Esophagus squamous epithelium (tissue), 5 donors: ENCODE measurements around the gene ZSCAN4. TPM values are rescaled to one million over a fixed set of nuclear protein-coding genes. Genes with fewer than 3 reads are reported as not detected.

ENCODE experiments used
- DNase-seq: peaks from one replicate; lab custom pipeline; 2025; lab: John Stamatoyannopoulos, UW
- H3K27ac ChIP-seq, 4 donors: fragments of 200-600 bp; sonication (generic); one replicate each; pipeline ENCODE4 v1.5.1; 2016 to 2019; ENCODE audit warnings: mild to moderate bottlenecking in 1 of 4
- H3K27me3 ChIP-seq, 4 donors: fragments of 200-600 bp; sonication (generic); 1 replicate in 3 of 4; 2 replicates in 1 of 4; pipeline versions ENCODE4 v1.5.1 to v1.6.0; 2017 to 2021; ENCODE audit warnings: antibody characterized with exemption in 1 of 4
- H3K36me3 ChIP-seq, 3 donors: fragments of 200-600 bp; sonication (generic); one replicate each; pipeline ENCODE4 v1.5.1; 2016 to 2019
- H3K4me1 ChIP-seq, 3 donors: fragments of 200-600 bp; sonication (generic); one replicate each; pipeline ENCODE4 v1.5.1; 2017 to 2019
- H3K4me3 ChIP-seq, 4 donors: fragments of 200-600 bp; sonication (generic); 1 replicate in 3 of 4; 2 replicates in 1 of 4; pipeline ENCODE4 v1.5.1; 2016 to 2019; ENCODE audit warnings: mild to moderate bottlenecking in 2 of 4, moderate library complexity in 1 of 4
- H3K9me3 ChIP-seq, 3 donors: fragments of 200-600 bp; sonication (generic); one replicate each; pipeline ENCODE4 v1.5.1; 2016 to 2019
- CTCF ChIP-seq, 6 experiments: fragments of 450-650 bp in 4 of 6; fragments of 200-600 bp in 2 of 6; sonication (generic) in 2 of 6; IDR thresholded peaks; one replicate each; pipeline ENCODE4 v1.5.1; 2016 to 2019; ENCODE audit warnings: antibody characterized with exemption in 6 of 6, mild to moderate bottlenecking in 4 of 6, moderate library complexity in 4 of 6
- POLR2A ChIP-seq, 4 donors: fragments of 450-650 bp; IDR thresholded peaks; one replicate each; pipeline ENCODE4 v1.6.1; 2017; ENCODE audit warnings: antibody characterized with exemption in 4 of 4, mild to moderate bottlenecking in 4 of 4, moderate library complexity in 3 of 4
- WGBS, 2 donors: methylation state at CpG; one replicate each; pipeline ENCODE4 v1.1.5; 2018; 5-methylcytosine and 5-hydroxymethylcytosine counted together
- intact Hi-C: fragments of 100-400 bp; cut with DNase I; formaldehyde crosslinking; loops from one replicate; pipeline ENCODE4 v1.15.0; 2022
- total RNA-seq, 4 donors: library from RNA; depleted of rRNA; stranded (reverse); fragments of >200 nt; gene quantifications; one replicate each; pipeline ENCODE4 v1.1.0, GENCODE V29; 2016
- donor health status: DM: yes; HTN: yes; CAD: no.

The ZSCAN4 gene
- total RNA-seq, 4 donors from 2014 or later: not detected

GRCh38 chr19:57633832-57634131 lies 35.0 kb upstream of the ZSCAN4 start:
- Histone ChIP-seq H3K27ac (peak overlapping the region in 2 of 4 donors; percentile 85 to 89), H3K27me3 (no peaks in the 10 kb centered on the region), H3K4me1 (peaks cover 5 to 20% (median 7%) of the 10 kb centered on the region in 3 donors), H3K36me3 (peaks cover 0 to 47% (median 0%) of the 10 kb centered on the region in 3 donors), H3K4me3 (peak overlapping the region; percentile 74 to 96 (median 84)), H3K9me3 (peaks cover 12 to 43% (median 37%) of the 10 kb centered on the region in 3 donors)
- WGBS, 2 donors: 42 to 44% methylated on average over 6 of the region's 6 CpGs
- no peak for TF ChIP-seq CTCF (IDR thresholded peaks at IDR 0.05)
- no peak for TF ChIP-seq POLR2A (IDR thresholded peaks at IDR 0.05)
- DNase-seq: no peak
- intact Hi-C loops: no loop called here

GRCh38 chr19:57637379-57637778 lies 31.4 kb upstream of the ZSCAN4 start:
- peaks cover 23 to 83% (median 24%) of the 10 kb centered on the region in 3 donors for H3K36me3 ChIP-seq
- peaks cover 12 to 77% (median 55%) of the 10 kb centered on the region in 3 donors for H3K9me3 ChIP-seq

GRCh38 chr19:57641715-57642234 lies 27.0 kb upstream of the ZSCAN4 start:
- H3K4me1 ChIP-seq: peaks cover 0 to 6% (median 0%) of the 10 kb centered on the region in 3 donors
- peaks cover 23 to 63% (median 24%) of the 10 kb centered on the region in 3 donors for H3K36me3 ChIP-seq
- H3K9me3 ChIP-seq: peaks cover 12 to 79% (median 48%) of the 10 kb centered on the region in 3 donors
- 95 to 97% methylated on average over 4 of the region's 4 CpGs for WGBS, 2 donors
- no peaks in the 10 kb centered on the region for H3K27me3 ChIP-seq
- DNase-seq: no peak
- TF ChIP-seq CTCF (IDR thresholded peaks at IDR 0.05) (no peak), POLR2A (IDR thresholded peaks at IDR 0.05) (no peak)
- no peak overlapping the region for H3K27ac ChIP-seq
- intact Hi-C loops: no loop called here
- no peak overlapping the region for H3K4me3 ChIP-seq

More at GRCh38 chr19:57637379-57637778, 31.4 kb upstream of the ZSCAN4 start:
- DNase-seq: no peak
- 88 to 100% methylated on average over 3 to 4 of the region's 4 CpGs for WGBS, 2 donors
- H3K4me1 ChIP-seq: peaks cover 5 to 18% (median 7%) of the 10 kb centered on the region in 3 donors
- no peak for TF ChIP-seq POLR2A (IDR thresholded peaks at IDR 0.05)
- TF ChIP-seq CTCF (IDR thresholded peaks at IDR 0.05): no peak
- H3K27ac ChIP-seq: no peak overlapping the region
- no peak overlapping the region for H3K4me3 ChIP-seq
- H3K27me3 ChIP-seq: no peaks in the 10 kb centered on the region
- intact Hi-C loops: no loop called here

GRCh38 chr19:57642396-57643046 lies 26.2 kb upstream of the ZSCAN4 start:
- peak overlapping the region in 1 of 4 donors; percentile 14 for H3K27ac ChIP-seq
- intact Hi-C loops: no loop called here
- peaks cover 10 to 79% (median 40%) of the 10 kb centered on the region in 3 donors for H3K9me3 ChIP-seq
- H3K36me3 ChIP-seq: peaks cover 23 to 56% (median 24%) of the 10 kb centered on the region in 3 donors
- peaks cover 0 to 6% (median 0%) of the 10 kb centered on the region in 3 donors for H3K4me1 ChIP-seq
- no peak for DNase-seq
- H3K4me3 ChIP-seq: no peak overlapping the region
- no peaks in the 10 kb centered on the region for H3K27me3 ChIP-seq
- TF ChIP-seq POLR2A (IDR thresholded peaks at IDR 0.05): no peak
- no peak for TF ChIP-seq CTCF (IDR thresholded peaks at IDR 0.05)
- 51 to 55% methylated on average over 4 of the region's 4 CpGs for WGBS, 2 donors

GRCh38 chr19:57643734-57644133 lies 25.0 kb upstream of the ZSCAN4 start:
- H3K27ac ChIP-seq: no peak overlapping the region
- TF ChIP-seq CTCF (IDR thresholded peaks at IDR 0.05) (no peak), POLR2A (IDR thresholded peaks at IDR 0.05) (no peak)
- H3K9me3 ChIP-seq: peaks cover 0 to 75% (median 28%) of the 10 kb centered on the region in 3 donors
- no peak overlapping the region for H3K4me3 ChIP-seq
- no peaks in the 10 kb centered on the region for H3K27me3 ChIP-seq
- DNase-seq: no peak
- H3K36me3 ChIP-seq: peaks cover 23 to 44% (median 24%) of the 10 kb centered on the region in 3 donors
- intact Hi-C loops: no loop called here
- H3K4me1 ChIP-seq: peaks cover 0 to 6% (median 0%) of the 10 kb centered on the region in 3 donors
